ENCODE measurements around the gene CCM2L. TPM values are rescaled to one million over a fixed set of nuclear protein-coding genes. Genes with fewer than 3 reads are reported as not detected.
A peak's percentile ranks its signal among the peaks of the same experiment; 100 is the strongest.

CCM2L gene
- 2.0 TPM for total RNA-seq

DNA sequence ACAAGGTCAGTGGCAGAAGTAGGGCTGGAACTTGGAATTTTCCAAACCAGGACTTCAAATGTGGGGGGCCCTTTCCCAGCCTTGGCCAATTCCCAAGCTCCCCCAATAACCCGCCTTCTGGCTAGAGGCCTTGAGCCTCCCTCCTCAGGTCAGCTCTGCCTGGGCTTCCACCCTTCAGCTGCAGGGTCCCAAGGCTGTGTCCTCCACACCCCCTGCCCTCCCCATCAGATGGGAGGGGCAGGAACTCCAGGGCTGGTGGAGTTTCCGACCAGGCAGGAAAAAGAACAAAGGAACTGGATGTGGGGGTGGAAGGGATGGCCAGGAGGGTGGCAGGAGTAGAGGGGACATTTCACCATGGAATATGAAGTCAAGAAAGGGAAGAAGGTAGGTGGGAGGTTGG lies at the start of gene CCM2L:
Gene CCM2L (plus strand): TSS at position 338 of the 400 bp plus-strand sequence. CDS start 17 bp downstream, at position 355.
- no peak for DNase-seq

GRCh38 chr20:31962761-31963160 lies 47.5 kb upstream of the CCM2L start:
- no peak for DNase-seq

DNA sequence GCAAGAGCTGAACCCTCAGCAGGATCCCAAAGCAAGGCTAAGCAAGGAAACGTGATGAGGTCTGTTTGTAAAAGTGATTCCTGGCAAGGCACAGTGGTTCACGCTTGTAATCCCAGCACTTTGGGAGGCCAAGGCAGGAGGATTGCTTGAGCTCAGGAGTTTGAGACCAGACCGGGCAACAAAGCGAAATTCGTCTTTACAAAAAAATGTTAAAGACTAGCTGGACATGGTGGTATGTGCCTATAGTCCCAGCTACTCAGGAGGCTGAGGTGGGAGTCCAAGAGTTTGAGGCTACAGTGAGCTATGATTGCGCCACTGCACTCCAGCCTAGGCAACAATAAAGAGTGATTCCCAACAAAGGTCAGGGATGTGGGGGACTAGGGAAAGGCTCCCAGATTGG lies 46.3 kb upstream of the CCM2L start:
- no peak for DNase-seq

GRCh38 chr20:31966991-31967655 lies 43.1 kb upstream of the CCM2L start:
- DNase-seq: no peak

- peak; percentile 18 for DNase-seq
These were observed 42.4 kb upstream of the CCM2L start, which contains the start of gene XKR7 for GRCh38 chr20:31967830-31968249. Gene XKR7 (plus strand): TSS chr20:31968151. CDS start chr20:31968176, 25 bp downstream.

- DNase-seq: peak; percentile 5
These were observed 41.7 kb upstream of the CCM2L start for GRCh38 chr20:31968291-31969126.

GRCh38 chr20:31969991-31970390 lies 40.2 kb upstream of the CCM2L start:
- no peak for DNase-seq

GRCh38 chr20:31972471-31973021 lies 37.7 kb upstream of the CCM2L start:
- DNase-seq: no peak

DNA sequence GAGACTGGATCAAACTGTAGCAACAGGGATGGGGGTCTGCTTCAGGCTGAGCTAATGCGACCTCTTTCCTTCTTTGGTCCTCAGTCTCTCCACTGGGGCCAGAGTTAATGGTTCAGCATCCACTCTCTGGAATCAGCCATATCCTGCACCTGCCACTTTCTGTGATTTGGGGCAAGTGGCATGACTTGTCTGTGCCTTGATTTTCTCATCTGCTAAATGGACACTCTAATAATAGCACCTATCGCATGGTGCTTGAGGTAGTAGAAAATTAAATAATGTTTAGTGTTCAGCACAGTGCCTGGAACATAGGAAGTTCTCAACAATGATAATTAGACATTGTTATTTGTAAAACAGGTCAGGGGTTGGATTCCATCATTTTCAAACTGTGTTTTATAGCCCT lies 35.9 kb upstream of the CCM2L start:
- no peak for DNase-seq

- DNase-seq: no peak
These were observed 35.2 kb upstream of the CCM2L start for GRCh38 chr20:31974951-31975487.

DNA sequence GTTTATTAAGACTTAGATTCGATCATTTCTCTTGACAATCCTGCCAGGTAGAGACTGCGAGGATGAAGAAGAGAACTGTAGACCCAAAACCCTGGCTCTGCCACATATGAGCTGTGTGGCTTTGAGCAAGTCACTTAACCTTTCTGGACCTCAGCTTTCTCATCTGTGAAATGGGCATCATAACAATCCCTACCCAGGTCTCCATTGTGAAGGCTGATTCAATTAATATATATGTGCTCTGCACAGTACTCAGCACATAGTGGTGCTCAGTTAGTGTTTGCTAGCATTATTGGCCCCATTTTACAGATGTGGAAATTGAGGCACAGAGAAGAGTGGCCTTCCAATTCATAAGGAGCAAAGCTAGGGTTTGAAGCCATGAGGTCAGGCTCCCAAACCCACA lies 34.4 kb upstream of the CCM2L start:
- no peak for DNase-seq

- no peak for DNase-seq
These were observed 33.2 kb upstream of the CCM2L start for GRCh38 chr20:31977080-31977479.

- no peak for DNase-seq
These were observed 30.4 kb upstream of the CCM2L start for GRCh38 chr20:31979713-31980426.

- DNase-seq: no peak
These were observed 28.5 kb upstream of the CCM2L start for GRCh38 chr20:31981784-31982183.

DNA sequence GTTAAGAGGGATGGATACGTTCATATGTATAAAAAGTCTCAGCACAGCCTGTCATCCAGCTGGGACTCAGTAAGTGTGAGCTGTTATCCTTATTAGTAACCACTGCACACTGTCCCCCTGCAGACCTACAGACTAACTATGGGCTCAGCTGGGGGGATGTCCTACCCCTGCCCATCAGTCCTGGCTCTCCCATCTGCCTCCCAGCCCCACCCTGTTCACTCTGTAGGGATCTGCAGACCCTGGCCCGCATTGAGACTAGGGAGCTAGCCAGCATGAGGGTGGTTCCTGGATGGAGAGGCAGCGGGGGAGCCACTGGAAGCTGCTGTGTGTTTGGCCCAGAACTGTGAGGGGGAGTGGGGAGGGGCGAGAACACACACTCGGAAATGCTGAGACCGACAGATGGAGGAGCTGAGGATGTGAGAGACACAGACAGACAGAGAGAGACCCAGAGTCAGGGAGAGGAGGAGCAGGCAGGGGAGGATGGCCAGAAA lies 25.2 kb upstream of the CCM2L start:
- peak; percentile 13 for DNase-seq

DNA sequence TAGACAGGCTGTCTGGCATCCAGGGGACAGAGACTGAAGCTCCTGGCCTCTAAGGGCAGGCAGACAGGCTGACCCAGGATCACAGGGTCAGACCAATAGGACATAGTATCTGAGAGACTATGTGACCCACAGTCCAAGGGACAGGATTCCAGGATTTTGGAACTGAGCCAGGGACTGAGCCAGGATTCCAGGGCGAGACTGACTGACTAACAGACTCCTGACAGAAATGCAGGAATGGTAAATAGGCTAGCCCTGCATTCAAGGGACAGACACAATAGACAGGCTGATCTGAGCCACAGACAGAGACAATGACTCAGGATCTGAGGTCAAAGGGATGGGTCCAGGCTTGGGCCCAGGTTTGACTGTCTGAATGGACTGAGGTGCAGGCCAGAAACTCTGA lies 22.5 kb upstream of the CCM2L start:
- DNase-seq: no peak

DNA sequence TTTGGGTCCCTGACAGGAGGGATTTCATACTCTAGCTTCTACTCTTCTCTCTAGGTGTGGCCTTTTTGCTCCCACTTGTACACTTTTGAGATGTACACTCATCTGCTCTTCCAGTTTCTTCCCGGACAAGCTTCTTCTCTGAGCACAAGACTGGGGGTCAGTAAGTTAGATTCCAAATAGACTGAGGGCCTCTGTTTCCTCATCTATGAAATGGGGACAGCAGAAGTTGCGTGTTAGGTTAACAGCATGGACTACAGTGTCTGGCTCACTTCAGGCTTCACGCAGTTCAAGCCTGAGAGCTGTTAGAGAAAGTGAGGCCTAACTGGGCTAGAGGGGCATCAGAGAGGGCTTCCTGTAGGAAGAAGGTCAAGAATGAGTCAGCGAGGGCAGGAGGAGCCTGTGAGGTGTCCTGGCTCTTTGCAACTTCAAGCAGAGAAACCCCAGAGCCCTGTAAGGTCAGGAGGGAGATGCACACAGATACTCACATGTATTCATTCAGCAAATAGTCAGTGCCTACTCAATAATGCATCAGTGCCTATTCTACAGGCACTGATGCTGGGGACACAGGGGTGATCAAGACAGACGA lies 21.7 kb upstream of the CCM2L start:
- no peak for DNase-seq

GRCh38 chr20:31989030-31989645 lies 21.1 kb upstream of the CCM2L start:
- peak; percentile 14 for DNase-seq

DNA sequence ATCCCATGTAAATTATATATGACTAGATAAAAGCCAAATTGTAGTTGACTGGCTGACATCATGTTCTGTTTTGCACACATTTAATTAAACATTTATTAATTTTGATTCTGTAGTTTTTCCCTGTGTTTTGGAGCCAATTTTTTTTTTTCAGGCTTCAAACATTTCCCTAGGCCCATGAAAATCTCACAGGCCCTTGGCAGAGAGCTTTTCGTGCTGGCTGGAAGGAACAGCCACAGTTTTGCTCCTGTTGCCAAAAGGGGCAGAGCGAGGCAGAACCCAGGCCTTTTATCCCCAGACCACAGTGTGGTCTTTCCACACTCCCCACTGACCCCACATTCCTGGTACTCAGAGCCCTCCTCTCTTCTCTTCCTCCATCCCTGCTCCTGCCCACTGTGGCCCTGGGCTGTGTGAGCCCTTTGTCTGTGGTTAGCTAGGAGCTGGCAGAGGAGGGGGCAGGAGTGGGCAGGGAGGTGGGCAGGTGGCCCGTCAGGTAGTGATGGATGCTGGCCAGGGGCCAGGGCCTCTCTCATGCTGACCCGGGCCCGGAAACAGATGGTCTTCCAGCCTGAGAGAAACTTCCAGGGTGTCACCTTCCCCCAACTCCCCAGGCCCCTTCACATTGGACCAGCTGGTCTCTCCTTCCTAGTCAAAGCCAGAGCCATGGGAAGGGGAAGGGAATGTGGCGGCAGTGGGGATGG lies 19.4 kb upstream of the CCM2L start:
- no peak for DNase-seq

DNA sequence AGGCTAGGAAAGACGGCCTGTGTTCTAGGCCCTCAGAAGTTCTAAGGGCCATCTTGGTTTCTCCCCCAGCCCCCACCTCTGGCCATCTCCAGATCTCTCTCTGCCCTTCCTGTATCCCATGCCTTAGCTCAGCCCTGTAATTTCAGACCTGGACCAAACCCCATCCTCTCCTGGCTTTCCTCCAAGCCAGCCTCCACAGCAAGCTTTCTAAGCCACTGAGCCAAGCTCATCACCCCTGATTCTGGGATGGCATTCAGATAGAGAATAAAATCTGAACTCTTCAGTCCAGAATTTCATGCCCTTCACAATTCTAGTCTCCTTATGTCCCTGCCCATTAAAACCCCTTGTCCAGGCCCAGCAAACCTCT lies 18.9 kb upstream of the CCM2L start:
- DNase-seq: no peak

GRCh38 chr20:31992086-31992485 lies 18.2 kb upstream of the CCM2L start:
- DNase-seq: no peak
